NCI-H345 treated with DMSO at 0.1 percent for 48 hours (cell line): ENCODE measurements around the gene RBPJ.

Source experiments
- DNase-seq: peaks from one replicate; lab custom pipeline; 2025; ENCODE audit not compliant: unreplicated experiment; lab: John Stamatoyannopoulos, UW

The RBPJ gene

DNA sequence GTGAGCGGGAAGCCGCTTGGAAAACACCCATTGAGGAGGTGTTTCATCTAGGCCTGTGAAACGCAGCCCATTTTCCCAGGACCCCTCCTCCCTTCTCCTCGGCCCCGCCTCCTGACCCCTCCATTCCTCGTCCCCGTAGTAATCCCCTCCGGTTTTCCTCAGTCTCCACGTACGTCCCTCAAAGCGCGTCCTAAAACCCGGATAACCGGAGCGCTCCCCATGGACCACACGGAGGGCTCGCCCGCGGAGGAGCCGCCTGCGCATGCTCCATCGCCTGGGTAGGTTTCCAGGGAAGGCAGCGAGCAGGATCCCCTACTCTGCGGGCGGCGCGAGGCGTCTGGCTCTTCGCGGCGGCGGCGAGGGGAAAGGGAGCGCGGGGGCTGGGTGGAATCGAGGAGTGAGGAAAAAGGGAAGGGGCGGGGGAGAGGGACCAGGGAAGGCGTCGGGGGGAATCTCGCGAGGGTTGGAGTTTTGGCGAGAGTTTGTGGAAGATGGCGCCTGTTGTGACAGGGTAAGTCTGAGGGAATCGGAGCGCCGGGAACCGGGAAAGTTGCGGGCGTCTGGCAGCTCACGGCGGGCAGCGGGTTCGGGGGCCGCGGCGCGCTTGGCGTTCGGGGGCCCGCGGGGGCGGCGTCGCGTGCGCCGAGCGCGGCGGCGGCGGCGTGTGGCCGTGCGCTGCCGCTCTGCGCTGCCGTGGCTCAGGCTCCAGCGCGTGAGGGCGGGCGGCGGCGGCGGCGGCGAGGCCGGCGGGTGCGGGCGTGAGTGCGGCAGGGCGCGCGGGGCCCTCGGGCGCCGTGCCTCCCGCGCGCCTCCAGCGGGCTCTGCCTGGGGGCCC is at the start of gene RBPJ:
TSS of gene RBPJ (plus strand) at position 477 of the 835 bp plus-strand sequence. CDS start at position 492, 15 bp downstream.
- peak; percentile 78 for DNase-seq

DNA sequence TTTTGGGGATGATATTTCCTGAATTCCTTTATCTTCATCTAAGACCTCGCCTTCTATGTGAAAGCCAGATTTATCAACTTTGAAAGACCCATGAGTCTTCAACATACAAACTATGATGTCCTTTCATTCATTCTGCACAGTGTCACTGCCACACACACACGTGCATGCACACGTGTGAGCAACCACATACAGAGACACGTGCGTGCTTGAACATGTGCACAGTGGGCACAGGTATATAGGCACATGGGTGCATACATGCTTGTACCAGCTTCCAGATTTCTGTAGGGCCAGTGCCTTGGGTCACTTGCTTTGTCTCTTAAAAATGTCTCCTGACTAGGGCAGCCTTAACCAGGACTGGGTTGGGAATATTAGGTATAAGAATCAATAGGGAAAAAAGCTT is 49.1 kb upstream of the RBPJ start:
- no peak for DNase-seq

DNA sequence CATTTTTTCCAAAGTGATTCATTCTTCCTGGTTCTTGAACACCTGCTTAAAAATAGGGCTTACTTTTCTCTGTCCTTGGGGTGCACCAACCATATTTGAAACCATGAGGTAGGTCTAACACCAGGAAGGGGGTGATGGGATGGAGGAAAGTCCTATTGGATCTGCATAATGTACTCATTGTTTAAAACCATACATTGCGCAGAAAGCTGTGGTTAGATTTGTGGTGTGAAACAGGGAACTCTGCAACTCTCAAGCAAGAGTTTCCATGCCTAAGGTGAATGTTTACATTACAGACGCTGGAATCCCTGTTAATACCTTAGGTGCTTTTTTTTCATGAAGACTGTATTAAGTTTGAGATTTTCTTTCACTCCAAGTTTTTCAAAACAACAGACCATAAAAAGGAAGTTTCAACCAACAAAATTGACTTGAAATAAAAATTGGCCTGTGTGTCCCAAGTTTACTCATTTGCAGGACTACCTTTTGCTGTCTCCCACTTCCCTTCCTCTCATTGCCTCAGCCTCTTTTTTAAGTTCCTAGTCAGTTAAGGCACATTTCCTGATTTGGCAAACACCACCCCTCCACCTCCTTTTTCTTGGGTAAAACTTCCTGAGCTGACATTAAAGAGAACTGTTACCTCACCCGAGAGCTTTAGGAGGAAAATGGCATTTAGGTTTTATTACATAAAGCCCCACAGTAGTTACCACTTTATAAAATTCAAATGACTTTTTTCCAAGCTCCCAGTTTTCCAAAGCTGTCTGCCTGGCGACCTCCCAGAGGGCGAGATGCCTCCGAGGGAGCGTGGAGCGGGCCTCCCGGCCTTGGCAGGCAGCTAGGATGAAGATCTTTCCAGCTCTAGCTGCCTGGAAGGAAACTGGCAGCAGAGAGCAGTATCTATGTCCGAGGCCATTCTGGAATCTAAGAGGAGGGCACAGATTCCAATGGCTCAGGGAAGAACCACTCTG is 47.9 kb upstream of the RBPJ start:
- DNase-seq: no peak

DNA sequence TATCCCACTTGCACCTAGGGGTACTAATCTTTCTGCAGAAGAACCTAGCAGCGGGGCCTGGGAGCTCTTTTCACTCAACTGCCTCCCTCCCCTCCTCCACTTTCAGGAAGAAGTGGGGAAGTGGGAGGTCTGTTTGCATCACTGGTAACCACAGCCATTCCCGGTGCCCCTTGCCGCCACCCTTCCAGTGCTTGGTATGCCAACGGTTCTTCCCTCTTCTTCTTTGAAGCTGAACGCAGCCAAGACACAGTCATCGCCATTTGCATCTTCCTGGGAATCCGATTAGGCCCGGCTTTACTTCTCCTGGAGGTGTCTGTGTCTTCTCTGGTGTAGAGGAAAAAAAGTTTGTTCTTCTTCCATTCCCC is 47.2 kb upstream of the RBPJ start:
- no peak for DNase-seq

DNA sequence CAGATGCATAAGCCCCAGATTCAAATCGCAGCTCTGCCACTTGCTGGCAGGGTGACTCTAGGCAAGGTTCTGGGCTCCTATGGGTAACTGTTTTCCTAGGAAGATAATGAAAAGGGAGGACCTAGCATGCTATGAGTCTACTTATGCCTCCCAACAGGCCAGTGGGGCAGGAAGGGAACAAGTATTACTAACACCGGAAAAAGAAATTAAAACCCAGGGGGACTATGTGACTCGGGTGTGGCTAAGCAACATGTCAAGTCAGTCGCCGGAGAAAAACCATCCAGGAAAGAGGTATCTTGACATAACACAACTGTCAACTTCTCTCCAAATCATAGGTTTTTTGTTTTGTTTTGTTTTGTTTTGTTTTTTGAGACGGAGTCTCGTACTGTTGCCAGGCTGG is 45.5 kb upstream of the RBPJ start:
- DNase-seq: no peak

DNA sequence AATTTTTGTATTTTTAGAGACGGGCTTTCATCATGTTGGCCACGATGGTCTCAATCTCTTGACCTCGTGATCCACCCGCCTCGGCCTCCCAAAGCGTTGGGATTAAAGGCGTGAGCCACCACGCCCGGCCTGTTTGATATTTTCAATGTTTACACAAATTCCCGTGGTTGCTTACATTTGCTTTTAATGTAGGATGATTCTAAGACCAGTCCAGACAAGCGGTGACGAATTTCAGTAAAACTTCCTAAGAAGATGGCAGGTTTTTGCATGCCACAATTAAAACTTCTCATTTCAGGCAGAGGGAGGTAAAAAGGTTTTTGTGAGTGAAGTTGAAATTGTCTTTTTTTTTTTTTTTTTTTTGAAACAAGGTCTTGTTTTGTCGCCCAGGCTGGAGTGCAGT is 41.4 kb upstream of the RBPJ start:
- no peak for DNase-seq

DNA sequence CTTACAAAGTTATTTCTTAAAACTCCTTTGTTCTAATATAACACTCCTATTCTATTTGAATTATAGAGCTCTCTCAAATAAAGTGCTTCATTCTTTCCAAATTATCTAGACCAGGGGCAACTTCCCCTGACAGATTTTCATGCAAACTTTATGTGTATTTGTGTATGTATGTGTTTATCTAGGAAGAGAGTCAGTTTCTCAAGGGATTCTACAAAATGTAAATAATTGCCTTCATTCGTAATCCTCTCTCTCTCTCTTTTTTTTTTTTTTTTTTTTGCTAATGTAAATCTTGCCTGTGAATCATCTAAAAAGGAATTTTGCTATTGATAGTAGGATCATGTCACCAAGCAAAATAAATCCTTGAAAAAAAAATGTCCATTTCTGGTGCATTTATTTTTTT is 38.9 kb upstream of the RBPJ start:
- no peak for DNase-seq

DNA sequence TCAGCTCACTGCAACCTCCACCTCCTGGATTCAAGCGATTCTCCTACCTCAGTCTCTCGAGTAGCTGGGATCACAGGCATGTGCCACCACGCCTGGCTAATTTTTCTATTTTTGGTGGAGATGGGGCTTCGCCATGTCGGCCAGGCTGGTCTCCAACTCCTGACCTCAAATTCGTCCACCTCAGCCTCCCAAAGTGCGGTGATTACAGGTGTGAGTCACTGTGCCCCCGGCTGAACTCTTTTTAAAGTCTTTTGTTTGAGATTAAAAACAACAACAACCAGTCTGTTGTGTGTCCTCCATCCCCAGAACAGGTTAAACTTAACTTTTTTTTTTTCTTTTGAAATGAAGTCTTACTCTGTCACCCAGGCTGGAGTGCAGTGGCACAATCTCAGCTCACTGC is 36.3 kb upstream of the RBPJ start:
- DNase-seq: no peak

DNA sequence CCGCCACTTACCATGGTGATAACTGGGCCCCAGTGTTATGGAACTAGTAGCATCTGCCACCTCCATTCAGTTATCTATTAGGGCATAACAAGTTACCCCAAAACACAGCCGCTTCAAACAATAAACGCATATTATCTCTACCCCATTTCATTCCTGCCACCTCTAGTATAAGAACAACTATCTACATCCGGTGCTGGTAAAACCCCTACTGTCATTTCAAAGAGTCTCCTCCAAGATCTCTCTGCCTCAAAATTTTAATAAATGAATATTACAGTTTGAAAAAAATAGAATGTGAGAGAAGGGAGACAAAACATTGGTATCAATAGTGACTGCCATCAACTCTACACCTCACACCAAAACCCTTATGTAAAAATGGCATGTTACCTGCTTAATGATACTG is 35.5 kb upstream of the RBPJ start:
- no peak for DNase-seq

DNA sequence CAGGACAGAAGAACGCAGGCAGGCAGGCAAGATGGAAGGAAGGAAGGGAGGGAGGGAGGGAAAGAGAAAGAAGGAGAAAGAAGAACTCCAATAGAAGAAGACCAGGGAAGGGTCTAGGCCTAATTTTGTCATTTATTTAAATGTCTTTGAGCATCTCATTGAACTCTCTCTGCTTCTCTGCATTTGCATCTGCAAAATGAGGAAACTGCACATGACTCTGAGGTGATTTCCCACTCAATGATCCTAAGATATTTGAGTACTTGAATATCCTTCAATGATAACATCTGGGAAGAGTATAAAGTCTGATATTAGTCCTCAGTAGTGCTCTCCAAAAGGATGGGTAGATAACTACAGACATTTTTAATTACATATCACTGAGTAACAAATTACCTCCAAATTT is 33.1 kb upstream of the RBPJ start:
- no peak for DNase-seq

DNA sequence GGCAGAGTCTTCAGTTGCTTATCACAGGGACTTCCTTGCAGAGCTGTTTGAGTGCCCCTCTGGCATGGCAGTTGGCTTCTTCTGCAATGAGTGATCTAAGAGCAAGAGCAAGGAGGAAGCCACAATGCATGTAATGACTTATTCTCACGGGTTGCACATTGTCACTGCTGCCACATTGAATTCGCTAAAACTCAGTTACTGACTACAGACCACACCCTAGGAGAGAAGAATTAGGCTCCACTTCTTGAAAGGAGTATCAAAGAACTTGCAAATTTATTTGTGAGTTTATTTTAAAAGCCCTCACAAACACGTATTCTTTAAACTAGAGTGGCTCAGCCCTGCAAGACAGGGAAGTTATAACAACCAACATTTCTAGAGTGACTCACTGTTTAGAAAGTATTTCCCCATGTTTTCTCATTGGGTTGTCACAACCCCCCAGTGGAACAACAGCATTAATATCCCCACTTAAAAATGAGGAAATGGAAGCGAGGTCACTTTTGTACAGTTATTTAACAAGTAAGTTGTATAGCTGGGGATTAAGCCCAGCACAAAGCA is 32.4 kb upstream of the RBPJ start:
- DNase-seq: no peak

DNA sequence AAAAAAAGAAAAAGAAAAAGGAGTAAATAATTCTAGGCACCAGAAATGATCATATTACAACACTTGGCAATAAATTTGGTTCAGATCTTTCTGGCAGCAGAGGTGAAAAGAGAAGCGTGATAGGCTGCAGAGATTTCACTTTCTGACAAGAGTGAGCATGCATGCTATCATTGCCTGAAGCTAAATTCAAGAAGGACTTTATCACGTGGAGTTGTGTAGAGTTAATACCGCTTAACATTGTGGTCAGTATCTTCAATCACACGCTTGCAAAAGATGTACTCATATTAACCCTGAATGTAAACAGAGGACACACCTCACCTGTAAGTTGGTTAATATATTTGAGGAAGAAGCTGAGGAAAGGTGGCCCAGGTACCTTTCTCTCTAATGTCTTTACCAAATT is 31.4 kb upstream of the RBPJ start:
- DNase-seq: no peak

DNA sequence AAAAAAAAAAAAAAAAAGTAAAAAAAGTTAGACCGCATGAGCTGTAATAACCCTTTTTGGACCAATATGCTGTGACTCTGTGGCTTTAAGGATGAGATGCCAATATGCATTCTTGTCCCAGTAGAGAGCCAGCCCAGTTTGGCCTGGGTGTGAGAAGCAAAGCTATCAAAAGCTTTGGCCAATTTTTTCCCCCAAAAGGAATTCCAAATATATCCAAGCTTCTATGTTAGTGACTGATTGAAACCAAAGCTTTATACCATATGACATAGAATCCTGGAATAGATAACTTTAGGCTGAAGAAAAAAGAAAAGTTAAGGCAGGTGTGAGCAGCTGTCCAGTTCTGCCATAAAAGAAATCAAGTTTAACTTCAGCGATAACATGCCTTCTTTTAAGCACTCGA is 30.5 kb upstream of the RBPJ start:
- DNase-seq: no peak

DNA sequence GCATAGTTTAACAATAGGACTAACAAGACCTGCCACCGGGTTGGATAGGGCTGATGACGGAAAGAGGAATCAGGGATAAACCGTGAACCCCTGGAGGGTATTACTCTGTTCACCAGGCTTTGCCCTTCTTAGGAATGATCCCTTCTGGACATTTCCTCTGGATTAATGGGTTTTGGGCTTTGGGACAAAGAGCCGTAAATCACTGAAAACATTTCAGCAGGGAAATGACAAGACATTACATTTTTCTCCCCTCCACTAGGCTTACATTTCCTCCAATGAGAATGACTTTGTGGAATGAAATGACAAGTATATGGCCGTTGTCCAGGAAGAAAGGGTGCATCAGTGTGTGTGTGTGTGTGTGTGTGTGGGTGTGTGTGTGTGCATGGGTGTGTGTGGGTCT is 25.9 kb upstream of the RBPJ start:
- no peak for DNase-seq

DNA sequence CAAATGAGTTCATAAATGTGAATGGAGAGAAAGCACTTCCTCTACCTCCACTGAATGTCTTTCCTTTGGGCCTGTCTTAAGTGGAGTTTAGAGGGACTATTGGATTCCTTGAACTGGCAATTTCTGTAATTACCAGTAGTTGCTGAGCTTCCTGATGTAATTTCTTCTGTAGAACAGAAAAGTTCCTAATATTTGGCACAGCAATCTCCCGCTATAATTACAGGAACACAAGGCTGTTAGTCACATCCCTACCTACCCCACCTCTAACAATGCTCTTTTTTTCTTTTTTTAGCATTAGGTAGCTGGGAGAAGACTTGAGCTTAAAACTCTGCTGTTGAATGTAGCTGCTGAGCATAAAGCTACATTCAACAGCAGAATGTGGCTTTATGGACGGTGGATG is 24.8 kb upstream of the RBPJ start:
- DNase-seq: no peak

DNA sequence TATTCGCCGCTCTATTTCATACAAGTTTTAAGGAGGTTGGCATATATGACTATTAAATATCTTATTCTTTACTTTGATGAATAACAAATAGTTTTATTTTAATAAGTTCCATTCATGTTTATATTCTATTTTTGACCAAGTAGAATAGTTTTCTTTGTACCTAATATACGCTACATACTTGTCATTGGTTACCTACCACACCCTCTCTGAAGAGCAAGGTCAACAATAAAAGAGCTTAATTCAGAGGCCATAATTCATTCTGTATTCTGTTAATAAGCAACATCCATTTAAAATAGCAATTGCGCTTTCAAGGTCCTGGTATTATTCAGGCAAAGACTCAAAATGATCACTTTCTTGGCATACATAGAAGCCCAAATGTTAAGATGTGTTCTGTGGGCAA is 24.3 kb upstream of the RBPJ start:
- DNase-seq: no peak

DNA sequence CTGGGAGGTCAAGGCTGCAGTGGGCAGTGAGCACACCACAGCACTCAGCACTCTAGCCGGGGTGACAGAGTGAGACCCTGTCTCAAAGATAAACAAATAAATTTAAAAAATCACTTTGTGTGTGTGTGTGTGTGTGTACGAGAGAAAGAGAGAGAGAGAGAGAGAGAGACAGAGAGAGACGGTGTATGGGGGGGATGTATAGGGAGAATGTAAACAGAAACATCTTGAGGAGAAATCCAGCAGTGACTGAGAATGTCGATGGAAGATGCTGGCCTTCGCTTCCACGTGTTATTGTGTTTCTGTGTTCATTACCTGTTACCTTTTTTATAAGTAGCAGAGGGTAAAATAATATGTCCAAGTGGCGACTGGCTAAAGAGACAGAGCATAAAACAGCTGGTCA is 23.6 kb upstream of the RBPJ start:
- no peak for DNase-seq

DNA sequence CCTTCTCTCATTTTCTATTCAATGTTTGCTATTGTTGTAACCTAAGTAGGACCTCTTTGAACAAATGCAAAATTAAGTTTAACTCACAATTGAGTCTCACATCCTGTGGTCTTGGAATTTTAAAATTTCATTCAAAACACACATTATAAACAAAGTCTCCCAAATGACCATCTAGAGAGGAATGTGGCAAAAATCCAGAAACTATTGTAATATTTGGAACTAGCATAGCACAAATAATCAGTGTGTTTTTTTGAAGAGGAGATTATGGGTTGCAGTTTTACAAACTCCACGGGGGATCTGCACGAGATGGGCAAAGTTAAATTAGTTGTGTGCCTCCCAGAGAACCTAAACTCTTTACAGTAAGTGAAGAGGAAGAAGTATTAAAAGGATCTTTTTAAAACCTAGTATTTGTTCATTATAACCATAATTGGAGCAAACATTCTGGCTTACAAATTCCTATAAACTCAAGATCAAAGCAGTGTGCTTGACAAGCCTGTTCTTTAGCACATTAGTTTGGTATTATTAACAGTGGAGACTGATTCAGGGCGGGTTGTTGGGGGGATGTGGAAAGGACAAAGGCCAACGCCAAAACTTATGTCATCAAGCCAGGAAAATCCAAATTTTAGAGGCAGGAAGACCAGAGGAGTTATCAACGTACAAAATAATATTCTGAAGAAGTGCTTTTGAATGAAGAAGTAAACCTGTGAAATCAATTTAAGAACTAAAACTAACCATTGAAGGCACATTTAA is 22.4 kb upstream of the RBPJ start:
- DNase-seq: no peak

DNA sequence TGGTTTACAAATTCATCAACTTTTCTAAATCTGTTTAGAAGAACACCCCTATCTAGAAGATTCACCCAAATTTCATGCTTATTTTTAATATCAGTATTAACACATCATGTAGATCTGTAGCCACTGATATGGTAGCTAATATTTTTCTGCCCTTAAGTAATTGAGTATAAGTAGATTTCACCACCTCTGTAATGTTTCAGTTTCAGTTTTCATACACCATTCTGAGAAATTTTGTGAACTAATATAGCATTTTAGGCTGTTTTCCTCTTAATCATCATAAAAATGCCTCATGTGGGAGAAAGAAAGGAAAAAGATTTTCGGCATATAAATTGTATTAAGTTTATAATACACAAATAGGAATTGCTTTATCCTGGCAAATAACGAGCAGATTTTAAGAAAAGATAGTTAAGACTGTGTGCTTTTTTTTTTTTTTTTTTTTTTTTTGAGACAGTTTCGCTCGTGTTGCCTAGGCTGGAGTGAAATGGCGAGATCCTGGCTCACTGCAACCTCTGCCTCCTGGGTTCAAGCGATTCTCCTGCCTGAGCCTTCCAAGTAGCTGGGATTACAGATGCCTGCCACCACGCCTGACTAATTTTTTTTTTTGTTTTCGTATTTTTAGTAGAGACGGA is 21.4 kb upstream of the RBPJ start:
- DNase-seq: no peak
